K562 treated with DMSO at 1 percent for 24 hours (cell line): ENCODE data around the gene TRIM49. TPM values are rescaled to one million over a fixed set of nuclear protein-coding genes. Genes with fewer than 3 reads are reported as not detected.

ENCODE experiments used
- total RNA-seq: library from RNA; unstranded; fragments of 300-600 nt; gene quantifications from 2 replicates; pipeline ENCODE4 v1.2.3, GENCODE V29; 2022; ENCODE audit warnings: low read depth; ENCODE audit not compliant: insufficient read depth

Gene TRIM49
- not detected in 2 replicates for total RNA-seq

GRCh38 chr11:89808475-89808874 lies at the start of gene TRIM49:
Gene TRIM49, minus strand, starts transcription at chr11:89808575. Its CDS starts 4,106 bp downstream, at chr11:89804469.

Other genes with a start within 250 kb of the TRIM49 start
- not detected in 2 replicates for gene TRIM77, start 98.3 kb downstream of the TRIM49 start, total RNA-seq
- gene TRIM64B, start 69.9 kb upstream of the TRIM49 start, total RNA-seq = not detected in 2 replicates
- gene TRIM49D1, start 113.7 kb upstream of the TRIM49 start, total RNA-seq = not detected in 2 replicates
- gene TRIM49D2, start 115.5 kb upstream of the TRIM49 start, total RNA-seq = not detected in 2 replicates
- not detected in 2 replicates for gene TRIM64, start 157.5 kb upstream of the TRIM49 start, total RNA-seq
- gene TRIM49C, start 222.5 kb upstream of the TRIM49 start, total RNA-seq = not detected in 2 replicates